ENCODE data around the gene ZBTB20. TPM values are rescaled to one million over a fixed set of nuclear protein-coding genes. Genes with fewer than 3 reads are reported as not detected.
A peak's percentile ranks its signal among the peaks of the same experiment; 100 is the strongest.

ZBTB20 gene
- total and polyA plus RNA-seq, 4 donors, result 0.88 to 83.2 (median 20.4) TPM

DNA sequence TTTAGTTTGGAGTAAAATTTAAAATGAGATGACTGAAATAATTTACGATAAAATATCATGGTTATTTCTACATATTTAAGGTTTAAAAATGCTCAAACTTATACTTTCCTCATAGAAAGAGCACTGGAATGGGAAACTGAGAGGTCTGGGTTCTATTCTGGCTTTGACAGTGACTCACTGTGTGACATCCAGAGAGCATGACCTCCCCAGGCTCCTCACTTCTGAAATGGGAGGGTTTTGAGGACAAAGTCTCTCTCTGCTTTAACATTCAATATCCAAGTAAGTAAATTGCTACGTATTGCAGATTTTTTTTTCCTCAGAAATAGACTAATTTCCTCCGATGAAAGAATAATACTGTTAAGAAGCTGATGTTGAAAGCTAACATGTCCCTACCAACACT, 618.6 kb downstream of the ZBTB20 start (continued):
- TF ChIP-seq, protein P1, sequence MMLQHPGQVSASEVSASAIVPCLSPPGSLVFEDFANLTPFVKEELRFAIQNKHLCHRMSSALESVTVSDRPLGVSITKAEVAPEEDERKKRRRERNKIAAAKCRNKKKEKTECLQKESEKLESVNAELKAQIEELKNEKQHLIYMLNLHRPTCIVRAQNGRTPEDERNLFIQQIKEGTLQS (IDR thresholded peaks at IDR 0.05), result no peak
- TF ChIP-seq, protein P2, sequence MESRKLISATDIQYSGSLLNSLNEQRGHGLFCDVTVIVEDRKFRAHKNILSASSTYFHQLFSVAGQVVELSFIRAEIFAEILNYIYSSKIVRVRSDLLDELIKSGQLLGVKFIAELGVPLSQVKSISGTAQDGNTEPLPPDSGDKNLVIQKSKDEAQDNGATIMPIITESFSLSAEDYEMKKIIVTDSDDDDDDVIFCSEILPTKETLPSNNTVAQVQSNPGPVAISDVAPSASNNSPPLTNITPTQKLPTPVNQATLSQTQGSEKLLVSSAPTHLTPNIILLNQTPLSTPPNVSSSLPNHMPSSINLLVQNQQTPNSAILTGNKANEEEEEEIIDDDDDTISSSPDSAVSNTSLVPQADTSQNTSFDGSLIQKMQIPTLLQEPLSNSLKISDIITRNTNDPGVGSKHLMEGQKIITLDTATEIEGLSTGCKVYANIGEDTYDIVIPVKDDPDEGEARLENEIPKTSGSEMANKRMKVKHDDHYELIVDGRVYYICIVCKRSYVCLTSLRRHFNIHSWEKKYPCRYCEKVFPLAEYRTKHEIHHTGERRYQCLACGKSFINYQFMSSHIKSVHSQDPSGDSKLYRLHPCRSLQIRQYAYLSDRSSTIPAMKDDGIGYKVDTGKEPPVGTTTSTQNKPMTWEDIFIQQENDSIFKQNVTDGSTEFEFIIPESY (IDR thresholded peaks at IDR 0.05), result no peak

DNA sequence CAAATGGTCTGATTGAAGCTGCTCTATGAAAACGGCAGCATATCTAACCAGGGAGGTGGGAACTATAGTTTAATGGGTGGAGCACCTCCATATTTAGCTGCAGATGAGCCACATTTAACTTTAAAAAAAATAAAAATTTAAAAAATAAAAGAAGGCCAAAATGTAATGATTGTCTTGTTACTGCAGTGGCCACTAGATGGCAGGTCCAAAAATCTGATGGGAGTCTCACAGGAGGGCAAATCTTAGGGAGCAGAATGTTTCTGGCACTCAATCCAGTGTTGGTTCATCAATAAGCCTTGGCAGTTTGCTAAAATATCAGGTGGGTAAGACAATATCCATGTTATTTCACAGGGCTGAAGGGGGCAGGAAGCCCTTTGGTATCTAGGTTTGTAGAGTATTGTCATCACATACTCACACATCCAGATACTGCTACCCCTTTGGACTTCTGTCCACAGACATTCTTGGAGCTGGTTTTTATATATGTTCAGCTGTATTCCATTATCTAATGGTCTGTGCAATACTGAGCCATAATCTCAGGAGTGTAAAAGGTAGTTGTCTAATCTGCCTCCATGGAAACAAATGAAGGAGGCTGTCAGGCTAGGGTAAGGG, 619.9 kb downstream of the ZBTB20 start:
- Histone ChIP-seq H3K9me3 (ENCODE audit: control insufficient read depth in 4 of 4, low read length in 3 of 4) (no peaks in the 10 kb centered on the region), H3K27ac (ENCODE audit: low read depth in 1 of 2, low read length in 2 of 2) (no peak overlapping the region), H3K9ac (ENCODE audit: low read depth in 1 of 2, low read length in 2 of 2) (no peak overlapping the region), H3K36me3 (ENCODE audit: control insufficient read depth in 4 of 4, insufficient read depth in 3 of 4, low read depth in 1 of 4, low read length in 3 of 4) (peaks cover 0 to 10% (median 0%) of the 10 kb centered on the region in 4 donors), H3K27me3 (ENCODE audit: control insufficient read depth in 4 of 4, insufficient read depth in 4 of 4, low read length in 3 of 4) (no peaks in the 10 kb centered on the region), H3K4me3 (ENCODE audit: low read depth in 1 of 3, low read length in 3 of 3) (no peak overlapping the region), H3K4me1 (ENCODE audit: control insufficient read depth in 4 of 4, insufficient read depth in 4 of 4, low read length in 3 of 4) (peaks cover 0 to 3% (median 0%) of the 10 kb centered on the region in 4 donors)
- WGBS, result 74% methylated on average over 1 of the region's 1 CpG
- TF ChIP-seq YY1 (IDR thresholded peaks at IDR 0.05), result no peak
- TF ChIP-seq, protein P3, sequence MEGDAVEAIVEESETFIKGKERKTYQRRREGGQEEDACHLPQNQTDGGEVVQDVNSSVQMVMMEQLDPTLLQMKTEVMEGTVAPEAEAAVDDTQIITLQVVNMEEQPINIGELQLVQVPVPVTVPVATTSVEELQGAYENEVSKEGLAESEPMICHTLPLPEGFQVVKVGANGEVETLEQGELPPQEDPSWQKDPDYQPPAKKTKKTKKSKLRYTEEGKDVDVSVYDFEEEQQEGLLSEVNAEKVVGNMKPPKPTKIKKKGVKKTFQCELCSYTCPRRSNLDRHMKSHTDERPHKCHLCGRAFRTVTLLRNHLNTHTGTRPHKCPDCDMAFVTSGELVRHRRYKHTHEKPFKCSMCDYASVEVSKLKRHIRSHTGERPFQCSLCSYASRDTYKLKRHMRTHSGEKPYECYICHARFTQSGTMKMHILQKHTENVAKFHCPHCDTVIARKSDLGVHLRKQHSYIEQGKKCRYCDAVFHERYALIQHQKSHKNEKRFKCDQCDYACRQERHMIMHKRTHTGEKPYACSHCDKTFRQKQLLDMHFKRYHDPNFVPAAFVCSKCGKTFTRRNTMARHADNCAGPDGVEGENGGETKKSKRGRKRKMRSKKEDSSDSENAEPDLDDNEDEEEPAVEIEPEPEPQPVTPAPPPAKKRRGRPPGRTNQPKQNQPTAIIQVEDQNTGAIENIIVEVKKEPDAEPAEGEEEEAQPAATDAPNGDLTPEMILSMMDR (IDR thresholded peaks at IDR 0.05; ENCODE audit: low read depth, low read length, missing input control), result peak; percentile 34
- TF ChIP-seq, protein P4, sequence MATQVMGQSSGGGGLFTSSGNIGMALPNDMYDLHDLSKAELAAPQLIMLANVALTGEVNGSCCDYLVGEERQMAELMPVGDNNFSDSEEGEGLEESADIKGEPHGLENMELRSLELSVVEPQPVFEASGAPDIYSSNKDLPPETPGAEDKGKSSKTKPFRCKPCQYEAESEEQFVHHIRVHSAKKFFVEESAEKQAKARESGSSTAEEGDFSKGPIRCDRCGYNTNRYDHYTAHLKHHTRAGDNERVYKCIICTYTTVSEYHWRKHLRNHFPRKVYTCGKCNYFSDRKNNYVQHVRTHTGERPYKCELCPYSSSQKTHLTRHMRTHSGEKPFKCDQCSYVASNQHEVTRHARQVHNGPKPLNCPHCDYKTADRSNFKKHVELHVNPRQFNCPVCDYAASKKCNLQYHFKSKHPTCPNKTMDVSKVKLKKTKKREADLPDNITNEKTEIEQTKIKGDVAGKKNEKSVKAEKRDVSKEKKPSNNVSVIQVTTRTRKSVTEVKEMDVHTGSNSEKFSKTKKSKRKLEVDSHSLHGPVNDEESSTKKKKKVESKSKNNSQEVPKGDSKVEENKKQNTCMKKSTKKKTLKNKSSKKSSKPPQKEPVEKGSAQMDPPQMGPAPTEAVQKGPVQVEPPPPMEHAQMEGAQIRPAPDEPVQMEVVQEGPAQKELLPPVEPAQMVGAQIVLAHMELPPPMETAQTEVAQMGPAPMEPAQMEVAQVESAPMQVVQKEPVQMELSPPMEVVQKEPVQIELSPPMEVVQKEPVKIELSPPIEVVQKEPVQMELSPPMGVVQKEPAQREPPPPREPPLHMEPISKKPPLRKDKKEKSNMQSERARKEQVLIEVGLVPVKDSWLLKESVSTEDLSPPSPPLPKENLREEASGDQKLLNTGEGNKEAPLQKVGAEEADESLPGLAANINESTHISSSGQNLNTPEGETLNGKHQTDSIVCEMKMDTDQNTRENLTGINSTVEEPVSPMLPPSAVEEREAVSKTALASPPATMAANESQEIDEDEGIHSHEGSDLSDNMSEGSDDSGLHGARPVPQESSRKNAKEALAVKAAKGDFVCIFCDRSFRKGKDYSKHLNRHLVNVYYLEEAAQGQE (IDR thresholded peaks at IDR 0.05), result no peak
- TF ChIP-seq RXRA (IDR thresholded peaks at IDR 0.05), result no peak
- no peak for TF ChIP-seq FOXA1 (IDR thresholded peaks at IDR 0.05)
- TF ChIP-seq RAD21 (IDR thresholded peaks at IDR 0.05), result peak; percentile 71 to 78
- TF ChIP-seq GABPA (IDR thresholded peaks at IDR 0.05 in 1 of 2, conservative IDR thresholded peaks at IDR 0.05 in 1 of 2), result no peak
- no peak for TF ChIP-seq HNF4G (IDR thresholded peaks at IDR 0.05)
- DNase-seq (ENCODE audit: low spot score), result no peak

DNA sequence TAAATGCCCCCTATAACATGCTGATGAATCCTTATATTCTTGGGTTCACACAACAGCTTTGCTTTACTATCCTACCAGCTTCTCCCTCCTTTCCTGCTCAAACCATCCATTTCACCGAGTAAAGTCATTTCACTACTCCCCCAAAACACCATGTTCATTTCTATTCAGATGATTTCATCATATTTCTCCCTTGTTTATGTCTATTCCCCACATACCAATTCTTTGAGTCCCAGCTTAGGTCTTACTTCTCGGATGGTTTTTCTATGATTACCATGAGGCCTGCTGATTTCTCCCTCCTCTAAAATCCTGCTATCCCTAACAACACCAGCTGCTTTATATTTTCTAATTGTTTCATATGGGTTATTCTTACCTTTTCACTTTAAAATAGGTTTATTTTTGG, 621.8 kb downstream of the ZBTB20 start:
- Histone ChIP-seq H3K27me3 (ENCODE audit: control insufficient read depth in 4 of 4, insufficient read depth in 4 of 4, low read length in 3 of 4) (no peaks in the 10 kb centered on the region), H3K27ac (ENCODE audit: low read depth in 1 of 2, low read length in 2 of 2) (no peak overlapping the region), H3K9me3 (ENCODE audit: control insufficient read depth in 4 of 4, low read length in 3 of 4) (no peaks in the 10 kb centered on the region), H3K9ac (ENCODE audit: low read depth in 1 of 2, low read length in 2 of 2) (no peak overlapping the region), H3K4me1 (ENCODE audit: control insufficient read depth in 4 of 4, insufficient read depth in 4 of 4, low read length in 3 of 4) (peaks cover 0 to 3% (median 0%) of the 10 kb centered on the region in 4 donors), H3K36me3 (ENCODE audit: control insufficient read depth in 4 of 4, insufficient read depth in 3 of 4, low read depth in 1 of 4, low read length in 3 of 4) (peaks cover 0 to 9% (median 0%) of the 10 kb centered on the region in 4 donors), H3K4me3 (ENCODE audit: low read depth in 1 of 3, low read length in 3 of 3) (no peak overlapping the region)
- TF ChIP-seq EGR1 (IDR thresholded peaks at IDR 0.05; ENCODE audit: low read depth in 2 of 2), result no peak
- TF ChIP-seq, protein P1 (IDR thresholded peaks at IDR 0.05), result no peak
- TF ChIP-seq, protein P5, sequence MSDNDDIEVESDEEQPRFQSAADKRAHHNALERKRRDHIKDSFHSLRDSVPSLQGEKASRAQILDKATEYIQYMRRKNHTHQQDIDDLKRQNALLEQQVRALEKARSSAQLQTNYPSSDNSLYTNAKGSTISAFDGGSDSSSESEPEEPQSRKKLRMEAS (IDR thresholded peaks at IDR 0.05), result no peak
- no peak for TF ChIP-seq FOXA1 (IDR thresholded peaks at IDR 0.05)
- TF ChIP-seq, protein P3 (IDR thresholded peaks at IDR 0.05; ENCODE audit: low read depth, low read length, missing input control), result no peak
- TF ChIP-seq RAD21 (IDR thresholded peaks at IDR 0.05), result no peak
- no peak for DNase-seq (ENCODE audit: low spot score)
- WGBS, result 95% methylated on average over 2 of the region's 2 CpGs

All from liver (tissue), 9 donors.